GM19372 (cell line): ENCODE data around the gene LRFN4.

Source experiments
- ATAC-seq: cut with Tn5 transposase; IDR thresholded peaks from one replicate; pipeline ENCODE4 v1.9.1; 2021; ENCODE audit warnings: mild to moderate bottlenecking, low read depth, moderate library complexity; ENCODE audit not compliant: unreplicated experiment

The LRFN4 gene

GRCh38 chr11:66844496-66845142, 12.2 kb upstream of the LRFN4 start:
- no peak for ATAC-seq

- no peak for ATAC-seq
Observed at GRCh38 chr11:66845143-66845875, 11.6 kb upstream of the LRFN4 start.

- no peak for ATAC-seq
Observed at GRCh38 chr11:66845876-66846212, 11.0 kb upstream of the LRFN4 start.

- ATAC-seq = no peak
Observed at GRCh38 chr11:66846671-66847091, 10.2 kb upstream of the LRFN4 start.

- no peak for ATAC-seq
Observed at GRCh38 chr11:66847461-66848232, 9.2 kb upstream of the LRFN4 start.

GRCh38 chr11:66848671-66849500, 8.0 kb upstream of the LRFN4 start:
- no peak for ATAC-seq

- no peak for ATAC-seq
Observed at GRCh38 chr11:66849501-66850234, 7.2 kb upstream of the LRFN4 start.

GRCh38 chr11:66850235-66850587, 6.7 kb upstream of the LRFN4 start:
- no peak for ATAC-seq

GRCh38 chr11:66850588-66851238, 6.2 kb upstream of the LRFN4 start:
- ATAC-seq = no peak

- ATAC-seq = no peak
Observed at GRCh38 chr11:66851239-66851596, 5.6 kb upstream of the LRFN4 start.

- no peak for ATAC-seq
Observed at GRCh38 chr11:66851698-66852465, 5.0 kb upstream of the LRFN4 start.

- no peak for ATAC-seq
Observed at GRCh38 chr11:66852466-66853241, 4.2 kb upstream of the LRFN4 start.

- ATAC-seq = no peak
Observed at GRCh38 chr11:66853242-66854229, 3.3 kb upstream of the LRFN4 start.

GRCh38 chr11:66854231-66854661, 2.6 kb upstream of the LRFN4 start:
- no peak for ATAC-seq

- no peak for ATAC-seq
Observed at GRCh38 chr11:66854729-66855211, 2.1 kb upstream of the LRFN4 start.

GRCh38 chr11:66855574-66856495, 1.0 kb upstream of the LRFN4 start:
- peak; percentile 74 for ATAC-seq
